GM18502 (cell line): ENCODE measurements around the gene ZCCHC24.
"Not testable (repeated sequence)": the region's sequence is repeated elsewhere in the genome, so short reads cannot be mapped to it uniquely, and the experiment has no call there.

Source experiments
- ATAC-seq: cut with Tn5 transposase; IDR thresholded peaks from one replicate; pipeline ENCODE4 v1.9.1; 2021; ENCODE audit warnings: mild to moderate bottlenecking; ENCODE audit not compliant: unreplicated experiment, poor library complexity

The ZCCHC24 gene

DNA sequence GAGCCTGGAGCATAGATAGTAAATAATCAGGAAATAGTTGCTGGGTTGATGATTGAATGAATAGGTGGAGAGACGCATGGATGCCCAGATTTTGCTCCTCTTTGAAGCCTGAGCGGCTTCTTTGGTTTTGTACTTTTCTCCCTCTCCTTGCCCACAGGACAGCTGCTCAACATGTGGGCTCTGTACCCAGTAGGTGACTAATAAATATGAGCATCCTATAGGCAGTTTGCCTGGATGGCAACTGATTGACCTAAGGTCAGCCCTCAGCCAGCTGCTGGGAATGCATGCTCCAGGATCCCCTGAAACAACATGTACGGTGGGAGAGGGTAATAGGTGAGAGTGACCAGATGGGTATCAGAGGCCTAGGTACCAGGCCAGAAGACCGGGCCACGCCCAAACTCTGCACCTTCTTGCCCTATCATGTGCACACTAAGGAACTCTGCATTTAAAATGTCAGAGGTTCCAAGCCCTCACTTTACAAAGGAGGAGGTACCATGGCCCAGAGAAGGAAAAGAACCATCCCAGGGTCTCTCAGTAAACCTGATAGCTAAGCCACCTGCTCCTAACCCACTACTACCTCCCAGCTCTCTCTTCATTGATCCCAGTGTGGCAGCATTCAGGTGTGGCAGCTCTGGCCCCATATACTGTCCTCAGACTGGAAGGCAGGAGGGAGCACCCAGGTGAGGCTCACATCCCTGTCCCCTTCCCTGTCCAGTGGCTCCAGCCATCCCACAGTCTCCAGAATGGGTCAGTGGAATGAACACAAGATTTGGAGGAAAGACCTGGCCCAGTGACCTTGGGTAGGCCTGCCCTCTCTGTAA is 2.7 kb upstream of the ZCCHC24 start:
- no peak for ATAC-seq

GRCh38 chr10:79447249-79447648 is 1.8 kb upstream of the ZCCHC24 start:
- not testable (repeated sequence) for ATAC-seq

DNA sequence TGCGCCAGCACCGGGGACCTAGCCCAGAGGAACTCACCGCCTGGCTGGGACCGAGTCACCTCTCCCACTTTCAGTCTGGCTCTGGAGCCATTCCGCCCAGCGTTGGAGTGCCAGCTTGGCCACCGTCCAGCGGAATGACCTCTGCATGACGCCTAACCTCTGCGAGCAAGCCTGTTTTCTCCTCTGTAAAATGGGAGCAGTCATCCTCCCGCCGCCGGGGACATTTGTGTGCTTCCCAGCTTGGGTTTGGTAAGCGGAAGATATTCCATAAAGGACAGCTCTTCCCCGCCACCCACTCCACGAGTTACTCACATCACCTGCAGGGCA is 1.3 kb upstream of the ZCCHC24 start:
- no peak for ATAC-seq

DNA sequence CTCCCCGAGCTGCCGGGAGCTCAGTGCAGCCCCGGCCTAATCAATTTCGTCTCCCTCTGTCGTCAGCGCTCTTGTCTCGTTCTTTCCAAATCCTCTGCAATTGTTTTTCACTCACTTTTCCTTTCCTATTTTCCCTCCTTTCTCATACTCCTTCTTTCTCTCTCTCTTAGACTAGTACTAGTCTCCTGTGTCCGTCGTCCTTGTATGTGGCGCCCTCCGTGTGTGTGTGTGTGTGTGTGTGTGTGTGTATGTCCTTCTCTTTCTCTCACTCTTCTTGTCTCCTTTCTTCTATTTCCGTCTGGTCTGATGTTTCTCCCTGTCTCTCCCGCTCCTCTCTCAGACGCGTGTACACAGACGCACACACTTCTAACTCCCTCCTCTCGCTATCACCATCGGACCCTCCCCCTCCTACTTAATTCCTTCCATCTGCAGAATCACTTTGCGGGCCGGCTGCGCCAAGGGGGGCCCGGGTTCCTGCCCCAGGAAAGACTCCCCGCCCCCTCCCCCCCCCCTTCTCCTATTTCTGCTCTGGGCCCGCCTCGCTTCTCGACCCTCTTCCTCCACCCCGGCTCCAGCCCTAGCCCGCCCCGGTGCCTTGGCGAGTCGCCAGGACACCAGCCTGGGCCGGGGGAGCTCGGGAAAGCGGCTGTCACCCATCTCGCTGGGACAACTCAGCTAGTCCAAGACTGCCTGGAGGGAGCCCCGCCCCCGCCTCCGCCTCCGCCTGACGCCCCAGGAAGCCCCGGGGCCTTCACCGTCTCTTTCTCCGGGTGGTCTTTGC is 743 bp upstream of the ZCCHC24 start:
- peak; percentile 9 for ATAC-seq

DNA sequence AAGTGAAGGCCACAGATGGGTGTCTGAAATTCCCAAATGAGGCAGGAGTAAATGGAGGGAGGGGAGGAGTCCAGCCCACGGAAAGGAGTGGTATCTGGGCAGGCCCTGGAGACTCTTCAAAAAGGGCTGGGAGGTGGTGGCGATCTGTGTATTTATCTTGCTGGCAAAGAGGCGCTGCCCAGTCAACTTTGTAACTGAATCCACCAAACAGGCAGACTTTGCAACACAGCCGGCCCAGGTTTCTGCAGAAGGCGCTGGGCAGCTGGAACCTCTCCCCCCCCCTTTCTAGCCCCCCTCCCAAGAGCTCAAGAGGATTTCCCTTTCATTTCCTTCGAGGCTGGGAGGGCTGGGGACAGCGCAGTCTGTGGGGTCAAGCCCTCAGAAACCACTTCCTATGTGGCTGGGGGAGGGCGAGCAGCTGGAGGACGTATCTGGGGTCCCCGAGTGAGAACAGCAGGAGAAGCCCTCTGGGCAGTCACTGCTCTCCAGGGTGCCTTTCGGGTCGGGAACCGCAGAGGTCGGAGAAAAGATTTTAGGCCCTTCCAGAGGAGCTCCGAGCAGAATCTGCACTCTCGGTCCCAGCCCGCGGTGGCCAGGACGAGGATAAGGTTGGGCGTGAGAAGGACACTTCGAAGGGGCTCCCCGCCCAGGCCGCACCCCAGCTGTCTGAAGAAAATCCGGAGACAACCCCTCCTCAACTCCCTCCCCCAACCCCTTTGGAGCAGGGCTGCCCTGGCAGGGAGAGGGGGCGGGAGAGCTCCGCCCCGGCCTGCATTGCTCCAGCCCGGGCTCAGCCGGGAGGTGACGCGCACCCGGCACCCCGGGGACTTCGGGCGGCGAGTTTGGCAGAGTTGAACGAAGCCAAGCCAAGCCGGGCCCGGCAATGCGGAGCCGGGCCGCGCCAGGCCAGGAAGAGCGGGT is 965 bp downstream of the ZCCHC24 start:
- peak; percentile 27 for ATAC-seq

GRCh38 chr10:79443338-79444198 is 1.9 kb downstream of the ZCCHC24 start:
- no peak for ATAC-seq

DNA sequence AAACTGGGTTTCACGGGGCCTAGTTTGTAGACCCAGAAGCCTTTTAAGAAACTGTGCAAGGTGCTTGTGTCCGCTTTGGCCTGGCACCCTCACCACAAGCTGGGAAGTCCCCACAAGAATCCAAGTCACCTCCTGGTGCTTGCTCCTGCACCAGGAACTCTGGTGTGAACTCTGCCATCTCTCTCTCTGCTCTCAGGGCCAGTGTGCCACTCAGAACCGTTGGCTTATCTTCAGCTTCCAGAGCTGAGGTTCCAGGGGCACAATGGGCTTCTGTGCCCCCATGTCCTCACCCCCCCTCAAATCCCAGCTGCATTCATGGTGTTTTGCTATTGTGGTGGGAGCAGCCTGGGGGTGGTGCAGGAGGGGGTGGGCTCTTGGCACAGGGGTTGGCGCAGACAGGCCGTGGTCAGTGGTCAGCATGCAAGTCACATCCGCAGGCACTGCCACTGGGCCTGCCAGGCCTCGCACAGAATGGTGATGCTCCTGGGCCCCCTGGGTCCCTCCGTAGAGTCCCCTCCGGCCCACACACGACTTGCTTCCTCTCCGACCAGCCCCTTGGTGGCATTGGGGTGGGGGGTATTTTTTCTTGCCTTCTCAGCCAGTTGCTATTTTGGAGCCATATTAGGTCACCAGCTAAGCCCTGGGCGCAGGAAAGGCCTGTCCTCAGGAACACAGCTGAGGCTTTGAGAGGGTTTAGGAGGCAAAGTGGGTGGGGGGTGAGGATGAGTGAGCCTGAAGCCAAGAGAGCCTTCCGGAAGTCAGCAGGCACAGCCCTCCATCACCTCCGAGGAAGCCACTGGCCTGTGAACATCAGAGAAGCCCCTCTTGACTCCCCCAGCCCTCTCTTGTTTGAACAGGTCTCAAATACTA is 3.0 kb downstream of the ZCCHC24 start:
- no peak for ATAC-seq

DNA sequence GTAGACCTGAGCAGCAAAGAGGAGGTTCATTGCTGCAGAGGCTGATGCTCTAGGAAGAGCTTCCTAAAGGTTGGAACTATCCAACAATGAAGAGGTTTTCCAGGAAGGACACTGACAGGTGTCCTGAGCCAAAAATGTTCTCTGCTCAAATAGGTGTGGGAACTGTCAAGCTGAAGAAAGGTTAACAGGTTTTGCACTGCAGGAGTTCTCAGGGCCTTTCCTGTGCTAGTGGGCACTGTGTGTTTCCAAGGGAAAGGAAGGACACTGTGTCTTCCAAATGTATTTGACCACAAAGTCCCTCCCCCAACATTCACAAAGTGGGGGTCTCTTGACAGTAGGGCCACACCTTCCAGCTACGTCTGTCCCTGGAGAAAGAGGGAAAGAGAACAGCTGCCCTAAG is 4.0 kb downstream of the ZCCHC24 start:
- ATAC-seq: no peak

DNA sequence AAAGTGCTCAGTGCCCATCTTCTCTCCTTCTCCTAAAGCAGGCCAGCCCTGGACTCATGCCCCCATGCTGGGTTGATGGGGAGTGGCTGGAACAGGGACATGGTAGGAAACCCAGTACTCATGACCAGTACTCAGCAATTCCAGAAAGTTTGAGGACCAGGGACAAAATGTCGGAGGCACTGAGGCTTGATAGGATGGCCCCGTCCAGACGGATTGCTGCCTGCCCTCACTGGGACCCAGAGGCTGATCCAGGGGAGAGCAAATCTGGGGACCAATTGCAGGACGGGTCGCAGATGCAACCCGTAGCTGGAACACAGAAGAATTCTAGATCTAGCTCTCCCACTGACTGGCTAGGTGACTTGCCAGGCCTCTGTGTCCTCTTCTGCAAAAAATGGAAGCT is 5.1 kb downstream of the ZCCHC24 start:
- ATAC-seq: no peak

DNA sequence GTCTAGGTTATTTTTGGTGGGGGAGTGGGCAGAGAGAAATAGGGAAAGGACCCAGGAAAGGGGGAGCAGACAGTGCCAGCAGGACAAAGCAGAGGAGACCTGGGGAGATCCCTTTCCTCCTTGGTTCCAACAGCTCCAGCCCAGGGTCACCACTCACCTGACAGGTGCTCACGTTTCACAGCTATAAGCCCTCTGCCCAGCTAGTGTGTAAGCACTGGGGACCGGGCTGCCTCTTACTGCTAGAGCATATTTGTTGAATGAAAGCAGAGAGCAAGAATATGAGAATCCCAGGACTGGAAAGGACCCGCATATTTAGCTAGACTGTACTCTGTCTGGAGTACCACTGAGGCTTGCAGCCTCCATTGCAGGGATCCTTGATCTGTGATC is 6.7 kb downstream of the ZCCHC24 start:
- ATAC-seq: no peak

DNA sequence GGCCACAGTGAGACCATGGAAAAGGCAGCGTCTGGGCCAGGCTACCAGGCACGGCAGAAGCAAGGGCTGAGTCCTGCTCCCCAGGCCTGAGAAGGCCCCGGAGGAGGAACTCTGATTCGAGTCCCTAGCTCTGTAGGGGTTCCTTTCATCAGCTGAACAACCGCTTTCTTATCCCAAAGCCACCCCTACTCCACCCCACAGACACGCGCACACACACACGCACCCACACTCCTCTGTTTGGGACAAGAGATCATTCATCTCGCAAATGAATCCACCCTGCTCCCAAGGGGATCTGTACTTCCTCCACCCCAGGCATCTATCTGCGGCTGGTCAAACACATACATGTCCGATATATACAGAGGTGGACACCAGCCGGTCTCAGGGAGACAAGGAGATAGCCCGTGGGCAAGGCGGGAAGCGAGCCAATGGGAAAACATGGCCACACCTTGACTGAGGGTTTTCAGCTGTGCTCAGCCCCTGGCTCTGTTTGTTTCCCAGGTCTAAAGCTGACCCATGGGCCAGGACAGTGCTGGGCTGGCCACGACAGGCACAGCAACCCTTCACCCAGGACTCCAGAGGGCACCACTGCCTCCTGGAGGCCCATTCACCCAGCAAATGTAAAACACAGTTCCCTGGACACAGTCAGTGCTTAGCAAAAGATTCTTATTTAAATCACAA is 7.3 kb downstream of the ZCCHC24 start:
- no peak for ATAC-seq

DNA sequence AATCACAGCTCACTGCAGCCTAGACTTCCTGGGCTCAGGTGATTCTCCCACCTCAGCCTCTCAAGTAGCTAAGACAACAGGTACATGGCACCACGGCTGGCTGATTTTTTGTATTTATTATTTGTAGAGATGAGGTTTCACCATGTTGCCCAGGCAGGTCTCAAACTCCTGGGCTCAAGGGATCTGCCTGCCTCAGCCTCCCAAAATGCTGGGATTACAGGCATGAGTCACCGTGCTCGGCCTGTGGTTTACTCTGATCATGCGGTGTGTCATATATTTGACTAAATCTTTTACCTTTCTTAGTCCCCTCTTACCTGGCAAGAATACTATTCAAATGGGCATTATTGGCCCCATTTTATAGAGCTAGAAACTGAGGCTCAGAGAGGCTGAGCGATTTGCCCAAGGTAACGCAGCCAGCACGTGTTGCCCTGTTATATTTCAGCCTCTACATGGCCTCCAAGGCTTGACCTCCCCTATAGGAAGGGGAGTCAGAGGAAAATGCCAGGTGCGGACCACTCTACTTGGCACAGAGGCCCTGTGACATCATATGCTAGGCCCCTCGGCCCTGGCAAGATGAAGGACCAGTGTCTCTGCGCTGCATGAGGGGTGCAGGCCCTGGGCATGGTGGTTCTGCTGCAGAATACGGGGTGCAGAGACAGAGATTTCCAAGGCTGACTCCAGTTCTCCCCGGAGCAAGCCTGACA is 8.2 kb downstream of the ZCCHC24 start:
- no peak for ATAC-seq

- no peak for ATAC-seq
These were observed 8.6 kb downstream of the ZCCHC24 start for GRCh38 chr10:79436850-79437103.

DNA sequence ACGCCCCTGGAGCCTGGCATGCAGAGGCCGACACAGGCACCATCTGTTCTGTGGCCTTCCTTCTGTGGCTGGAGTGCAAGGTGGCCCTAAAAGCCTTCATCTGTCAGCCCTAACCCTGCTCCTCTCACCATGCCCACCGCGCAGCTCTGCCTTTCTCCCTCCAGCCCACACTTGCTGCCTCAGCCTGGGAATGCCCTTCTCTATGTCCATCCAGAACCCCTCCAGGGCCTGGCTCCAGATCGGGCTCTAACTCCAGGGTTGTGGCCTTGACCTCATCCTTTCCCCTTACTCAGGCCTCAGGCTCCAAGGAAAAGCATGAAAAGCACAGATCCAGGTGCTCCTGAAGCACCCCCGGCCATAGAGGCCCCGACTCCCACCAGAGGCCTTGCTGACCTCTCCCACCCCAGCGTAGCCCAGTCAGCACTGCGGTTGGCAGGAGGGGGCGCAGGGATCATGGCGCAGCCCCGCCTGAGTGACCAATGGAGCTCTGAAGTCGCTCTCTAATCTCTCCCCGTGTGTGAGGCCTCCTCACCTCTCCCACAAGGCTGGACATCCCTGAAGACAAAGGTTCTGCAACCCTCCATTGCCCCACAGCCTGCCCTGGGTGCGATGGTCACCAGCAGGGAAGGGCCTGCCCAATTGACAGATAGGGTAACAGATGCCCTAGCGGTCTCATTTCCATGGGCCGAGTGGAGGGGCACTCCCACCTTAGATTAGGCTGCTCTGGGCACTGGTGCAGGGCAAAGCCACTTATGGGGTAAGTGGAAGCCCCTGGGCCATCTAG is 9.2 kb downstream of the ZCCHC24 start:
- no peak for ATAC-seq

DNA sequence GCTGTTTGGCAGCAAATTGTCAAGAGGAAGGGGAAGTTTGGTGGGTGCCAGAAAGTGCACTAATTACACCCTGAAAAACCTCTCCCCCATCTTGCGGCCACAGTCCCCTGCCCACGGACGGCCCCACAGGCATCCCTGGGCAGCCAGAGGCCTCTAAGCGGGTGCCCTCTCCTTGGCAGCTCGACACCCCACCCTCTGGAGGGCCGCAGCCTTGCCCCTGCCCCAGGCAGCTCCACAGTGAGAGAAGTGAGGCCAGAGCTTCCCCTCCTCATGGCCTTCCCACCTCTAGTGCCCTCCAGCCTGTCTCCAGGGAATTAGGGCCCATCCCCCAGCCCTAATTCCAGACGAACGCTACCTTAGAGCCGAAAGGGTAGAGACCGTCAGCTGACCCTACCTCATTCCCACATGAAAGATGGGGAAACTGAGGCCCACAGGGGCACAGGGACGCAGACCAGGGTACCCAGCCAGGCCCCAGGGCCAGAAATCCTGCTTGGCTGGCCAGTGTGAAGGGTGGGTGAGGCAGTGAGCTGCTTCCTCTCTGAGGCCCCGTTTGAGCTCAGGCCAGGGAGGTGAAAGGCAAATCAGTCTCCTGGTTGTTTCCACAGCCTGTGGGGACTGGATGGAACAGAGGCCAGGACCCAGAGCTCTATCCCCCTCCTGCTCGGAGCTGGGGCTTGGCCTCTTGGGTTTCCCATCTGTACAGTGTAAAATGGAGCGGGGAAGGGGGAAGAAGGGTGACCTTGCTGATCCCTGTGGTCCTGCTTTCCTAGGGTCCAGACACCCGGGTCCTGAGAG is 10.0 kb downstream of the ZCCHC24 start:
- no peak for ATAC-seq

GRCh38 chr10:79434821-79435251 is 10.6 kb downstream of the ZCCHC24 start:
- no peak for ATAC-seq
